IMR-90 (cell line): ENCODE measurements around the gene CELSR1. TPM values are rescaled to one million over a fixed set of nuclear protein-coding genes. Genes with fewer than 3 reads are reported as not detected.

Source experiments
- ATAC-seq: fragments of 200-7000 bp; cut with Tn5 transposase; 2 replicates; pipeline ENCODE4 v1.9.1; 2020; ENCODE audit warnings: low read depth, mild to moderate bottlenecking, moderate library complexity
- BruUV-seq: library from RNA; stranded (reverse); fragments of 400-500 nt; replicated peaks from 2 replicates; lab custom pipeline; 2021; lab: Mats Ljungman, UMichigan
- CTCF ChIA-PET: fragments of 300-600 bp; formaldehyde crosslinking; extraction: SDS; loops from one replicate; lab custom pipeline; 2021; ENCODE audit warnings: antibody characterized with exemption; lab: Yijun Ruan, JAX
- POLR2A ChIA-PET: fragments of 300-600 bp; sonication (Branson Sonifier 250); formaldehyde crosslinking; loops from one replicate; lab custom pipeline; 2022; ENCODE audit warnings: antibody characterized with exemption; ENCODE audit not compliant: unreplicated experiment; lab: Charles Lee
- DNase-seq: peaks from one replicate; pipeline ENCODE4 v3.0.0; 2013
- H2AFZ ChIP-seq: replicated peaks from 2 replicates; pipeline ENCODE3; 2013; ENCODE audit warnings: low read length, mild to moderate bottlenecking; ENCODE audit not compliant: poor library complexity
- H2AK5ac ChIP-seq: 2 replicates; pipeline ENCODE4 v1.6.1; 2013; ENCODE audit warnings: low read depth, low read length, inconsistent platforms
- H2AK9ac ChIP-seq: replicated peaks from 2 replicates; pipeline ENCODE3; 2013; ENCODE audit warnings: mild to moderate bottlenecking, low read depth, low read length, moderate library complexity; ENCODE audit not compliant: poor library complexity
- H2BK120ac ChIP-seq: 2 replicates; pipeline ENCODE4 v1.6.1; 2013; ENCODE audit warnings: low read depth, low read length, inconsistent platforms
- H2BK15ac ChIP-seq: 3 replicates; pipeline ENCODE4 v1.6.1; 2013; ENCODE audit warnings: low read depth, low read length, inconsistent platforms
- H2BK20ac ChIP-seq: 2 replicates; pipeline ENCODE4 v1.6.1; 2013; ENCODE audit warnings: low read depth, mild to moderate bottlenecking, inconsistent platforms, low read length, moderate library complexity
- H2BK5ac ChIP-seq: 2 replicates; pipeline ENCODE4 v1.6.1; 2013; ENCODE audit warnings: mild to moderate bottlenecking, low read depth, low read length, inconsistent platforms; ENCODE audit not compliant: poor library complexity, severe bottlenecking
- H3K14ac ChIP-seq: replicated peaks from 2 replicates; pipeline ENCODE4 v1.6.1; 2013; ENCODE audit warnings: low read depth, low read length, inconsistent platforms
- H3K18ac ChIP-seq: 2 replicates; pipeline ENCODE4 v1.6.1; 2013; ENCODE audit warnings: low read depth, low read length, control low read depth
- H3K23ac ChIP-seq: 2 replicates; pipeline ENCODE4 v1.6.1; 2013; ENCODE audit warnings: low read depth, low read length, inconsistent platforms
- H3K27ac ChIP-seq: 2 replicates; pipeline ENCODE4 v1.5.1; 2013; ENCODE audit warnings: mild to moderate bottlenecking, control low read depth, low read length; ENCODE audit not compliant: insufficient read depth
- H3K27me3 ChIP-seq: 2 replicates; pipeline ENCODE4 v1.6.1; 2013; ENCODE audit warnings: low read length; ENCODE audit not compliant: control insufficient read depth, insufficient read depth
- H3K36me3 ChIP-seq: 2 replicates; pipeline ENCODE4 v1.6.1; 2013; ENCODE audit warnings: low read length, mixed read lengths; ENCODE audit not compliant: control insufficient read depth, insufficient read depth
- H3K4ac ChIP-seq: 2 replicates; pipeline ENCODE4 v1.6.1; 2013; ENCODE audit warnings: low read depth, low read length, inconsistent platforms
- H3K4me1 ChIP-seq: 2 replicates; pipeline ENCODE4 v1.6.1; 2013; ENCODE audit warnings: low read length, mixed read lengths; ENCODE audit not compliant: control insufficient read depth, insufficient read depth
- H3K4me2 ChIP-seq: 2 replicates; pipeline ENCODE4 v1.6.1; 2013; ENCODE audit warnings: low read depth, mild to moderate bottlenecking, control low read depth, low read length, moderate library complexity
- H3K4me3 ChIP-seq: 2 replicates; pipeline ENCODE4 v1.5.1; 2013; ENCODE audit warnings: low read depth, mild to moderate bottlenecking, control low read depth, low read length, moderate library complexity; ENCODE audit not compliant: insufficient read depth
- H3K56ac ChIP-seq: 2 replicates; pipeline ENCODE4 v1.6.1; 2013; ENCODE audit warnings: low read length, inconsistent platforms; ENCODE audit not compliant: insufficient read depth; ENCODE audit errors: extremely low read depth
- H3K79me1 ChIP-seq, 2 experiments: 2 replicates each; pipeline ENCODE4 v1.6.1; 2013; ENCODE audit warnings: low read length in 2 of 2, inconsistent platforms in 1 of 2, low read depth in 1 of 2
- H3K9ac ChIP-seq: 2 replicates; pipeline ENCODE4 v1.6.1; 2013; ENCODE audit warnings: low read depth, low read length, control low read depth
- H3K9me1 ChIP-seq: 2 replicates; pipeline ENCODE4 v1.6.1; 2013; ENCODE audit warnings: low read length, inconsistent platforms; ENCODE audit not compliant: insufficient read depth
- H3K9me3 ChIP-seq: 2 replicates; pipeline ENCODE4 v1.6.1; 2013; ENCODE audit warnings: low read length; ENCODE audit not compliant: control insufficient read depth, insufficient read depth
- H4K20me1 ChIP-seq: 2 replicates; pipeline ENCODE4 v1.6.1; 2013; ENCODE audit warnings: low read length, inconsistent platforms; ENCODE audit not compliant: insufficient read depth
- H4K5ac ChIP-seq: 2 replicates; pipeline ENCODE4 v1.6.1; 2013; ENCODE audit warnings: mild to moderate bottlenecking, low read depth, low read length, control low read depth
- H4K8ac ChIP-seq, 2 experiments: 2 replicates each; pipeline ENCODE4 v1.6.1; 2013; ENCODE audit warnings: low read depth in 2 of 2, low read length in 2 of 2, control low read depth in 1 of 2, inconsistent platforms in 1 of 2
- H4K91ac ChIP-seq: 2 replicates; pipeline ENCODE4 v1.6.1; 2013; ENCODE audit warnings: low read depth, low read length, inconsistent platforms; ENCODE audit not compliant: insufficient read depth
- MAZ ChIP-seq: IDR thresholded peaks from 2 replicates; pipeline ENCODE4 v1.6.1; 2012; ENCODE audit warnings: low read depth, mild to moderate bottlenecking, low read length, improper control_type of control experiment, moderate library complexity, borderline replicate concordance
- RFX5 ChIP-seq: IDR thresholded peaks from 2 replicates; pipeline ENCODE4 v1.8.0; 2012; ENCODE audit warnings: low read depth, mild to moderate bottlenecking, low read length, moderate library complexity
- WGBS, 2 experiments: methylation state at CpG; one replicate each; pipeline versions ENCODE4 v1.1.5 to v1.1.7; 2013; ENCODE audit warnings: missing lambda C conversion rate in 2 of 2; ENCODE audit not compliant: insufficient read length in 1 of 2; ENCODE audit errors: extremely low coverage in 2 of 2; 5-methylcytosine and 5-hydroxymethylcytosine counted together
- dilution Hi-C: fragments of 300-500 bp; cut with HindIII; formaldehyde crosslinking; loops from one replicate; pipeline ENCODE4 v1.14.3; 2018; ENCODE audit warnings: low sequenced_read_pairs; ENCODE audit not compliant: unreplicated experiment
- in situ Hi-C: fragments of 300-500 bp; cut with MboI; formaldehyde crosslinking; loops from 3 replicates; pipeline ENCODE4 v1.14.3; 2019; ENCODE audit warnings: low sequenced_read_pairs, inconsistent platforms, mixed read lengths
- intact Hi-C: fragments of 100-400 bp; cut with micrococcal nuclease; formaldehyde crosslinking; loops from 2 replicates; pipeline ENCODE4 v1.10.0; 2022
- polyA plus RNA-seq, 3 experiments: library from polyadenylated mRNA; depleted of rRNA; stranded (reverse); fragments of >200 nt; gene quantifications; 2 replicates each; pipeline ENCODE4 v1.2.3, GENCODE V29; 2012; ENCODE audit warnings: low replicate concordance in 1 of 3
- total RNA-seq: library from RNA; depleted of rRNA; stranded (reverse); fragments of >200 nt; gene quantifications from 2 replicates; pipeline ENCODE4 v1.2.3, GENCODE V29; 2012

CELSR1 gene
- total and polyA plus RNA-seq, 2 of the 4 experiments (the other 2 are of a cell fraction): 0.36 to 0.82 TPM

DNA sequence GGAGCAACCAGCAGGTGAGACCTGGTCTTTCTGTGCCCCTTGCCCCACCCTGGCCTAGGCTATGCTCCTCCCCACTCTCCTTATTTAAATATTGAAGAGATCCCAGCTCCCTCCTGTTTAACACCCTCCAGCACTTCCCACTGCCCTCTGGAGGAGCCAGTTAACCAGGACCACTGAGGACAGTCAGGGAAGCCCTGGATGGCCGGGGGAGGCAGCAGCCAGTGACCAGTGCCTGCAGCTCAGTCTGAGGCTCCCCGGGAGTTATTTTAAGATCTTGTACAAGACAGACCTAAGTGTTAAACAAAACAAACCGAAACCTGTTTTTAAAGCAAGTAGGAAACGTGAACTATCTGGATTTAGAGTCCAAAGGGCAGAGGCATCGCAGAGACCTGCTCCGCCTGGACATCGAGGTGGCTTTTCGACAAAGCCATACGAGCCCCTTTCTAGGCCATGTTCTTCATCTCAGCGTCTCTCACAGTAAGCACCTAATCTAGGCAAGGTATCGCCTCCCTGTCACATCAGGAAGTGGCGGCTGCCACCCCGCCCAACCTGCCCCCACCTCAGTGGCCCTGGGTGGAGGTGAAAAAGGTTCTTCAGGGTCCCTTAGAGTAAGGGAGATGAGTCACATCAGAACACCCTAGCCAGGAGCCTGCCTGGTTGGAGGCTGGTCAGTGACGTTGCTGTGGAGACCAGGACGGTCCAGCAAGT lies 166.7 kb downstream of the CELSR1 start:
- Histone ChIP-seq H2AK9ac (no peak overlapping the region), H2BK120ac (no peak overlapping the region), H2BK15ac (no peak overlapping the region), H4K5ac (no peak overlapping the region), H3K4me3 (no peak overlapping the region), H3K14ac (no peak overlapping the region), H2AFZ (peak overlapping the region; percentile 43), H3K36me3 (no peaks in the 10 kb centered on the region), H2AK5ac (no peak overlapping the region), H3K23ac (no peak overlapping the region), H3K4me2 (no peak overlapping the region), H3K27ac (no peak overlapping the region), H4K20me1 (no peaks in the 10 kb centered on the region), H3K18ac (no peak overlapping the region), H3K9me3 (peaks cover 2% of the 10 kb centered on the region), H3K56ac (no peak overlapping the region), H3K4ac (no peak overlapping the region), H3K79me1 (no peaks in the 10 kb centered on the region), H3K4me1 (no peaks in the 10 kb centered on the region), H2BK5ac (no peak overlapping the region), H3K9ac (no peak overlapping the region), H4K91ac (no peak overlapping the region), H3K9me1 (no peaks in the 10 kb centered on the region; the same call in 1 of the 2 replicates), H4K8ac (no peak overlapping the region), H2BK20ac (no peak overlapping the region), H3K27me3 (peaks cover 14% of the 10 kb centered on the region; the same call in 1 of the 2 replicates)
- intact Hi-C loops (no loop called here), dilution Hi-C loops (no loop called here), in situ Hi-C loops (no loop called here)
- CTCF ChIA-PET: interaction anchor here (1.0 kb wide), 1 partner anchor 172 kb away, joined by 6 read pairs; no protein-coding TSS in a partner anchor
- POLR2A ChIA-PET: no interaction called here
- TF ChIP-seq RFX5: no peak
- TF ChIP-seq MAZ: no peak
- DNase-seq (no peak), ATAC-seq (no peak)
- no TSS peak for BruUV-seq
- 37% methylated on average over 2 of the region's 15 CpGs; no CpG with 5 or more reads in 1 of the 2 experiments for WGBS, 2 experiments
